B cell (primary cell): ENCODE results near the gene SNX12. TPM values are rescaled to one million over a fixed set of nuclear protein-coding genes. Genes with fewer than 3 reads are reported as not detected.

ENCODE experiments used
- ATAC-seq: fragments of 200-7000 bp; cut with Tn5 transposase; one replicate; pipeline ENCODE4 v1.10.0; 2021; ENCODE audit warnings: low read depth, mild to moderate bottlenecking, moderate number of reproducible peaks, moderate library complexity
- CTCF ChIA-PET: fragments of 350-600 bp; sonication (Branson Sonifier 250); formaldehyde crosslinking; loops from one replicate; lab custom pipeline; 2021; ENCODE audit warnings: antibody characterized with exemption, inconsistent platforms; lab: Charles Lee
- POLR2A ChIA-PET: fragments of 350-600 bp; sonication (Branson Sonifier 250); formaldehyde crosslinking; loops from one replicate; lab custom pipeline; 2021; ENCODE audit warnings: antibody characterized with exemption; lab: Charles Lee
- DNase-seq: peaks from one replicate; pipeline ENCODE4 v3.0.0; 2013
- H2AFZ ChIP-seq: 2 replicates; pipeline ENCODE4 v1.6.1; 2012; ENCODE audit warnings: mild to moderate bottlenecking, low read depth, low read length; ENCODE audit not compliant: insufficient read depth, poor library complexity, severe bottlenecking
- H3K27ac ChIP-seq, 2 donors: 1 replicate in 1 of 2; 2 replicates in 1 of 2; pipeline ENCODE4 v1.5.1; 2012 to 2013; ENCODE audit warnings: low read length in 2 of 2, mild to moderate bottlenecking in 2 of 2, moderate library complexity in 1 of 2
- H3K27me3 ChIP-seq, 4 experiments: fragments of 200-600 bp in 1 of 4; sonication (generic) in 1 of 4; replicated peaks in 1 of 4; 1 replicate in 2 of 4; 2 replicates in 2 of 4; pipeline versions ENCODE4 v1.6.1 to v1.7.0; 2013 to 2016; ENCODE audit warnings: low read length in 3 of 4, mild to moderate bottlenecking in 2 of 4, mixed read lengths in 1 of 4, moderate library complexity in 1 of 4; ENCODE audit not compliant: insufficient read depth in 4 of 4, control insufficient read depth in 3 of 4; ENCODE audit errors: control extremely low read depth in 1 of 4
- H3K36me3 ChIP-seq, 2 experiments: replicated peaks in 1 of 2; 1 replicate in 1 of 2; 2 replicates in 1 of 2; pipeline versions ENCODE4 v1.6.1 to v1.7.1; 2013; ENCODE audit warnings: low read length in 1 of 2; ENCODE audit not compliant: insufficient read depth in 2 of 2, control insufficient read depth in 1 of 2; ENCODE audit errors: control extremely low read depth in 1 of 2, extremely low read depth in 1 of 2
- H3K4me1 ChIP-seq, 2 donors: fragments of 200-600 bp in 1 of 2; sonication (generic) in 1 of 2; 1 replicate in 1 of 2; 2 replicates in 1 of 2; pipeline versions ENCODE4 v1.5.1 to v1.6.1; 2013 to 2017; ENCODE audit warnings: low read length in 2 of 2; ENCODE audit not compliant: control insufficient read depth in 2 of 2, insufficient read depth in 2 of 2
- H3K4me2 ChIP-seq: replicated peaks from 2 replicates; pipeline ENCODE3; 2012; ENCODE audit warnings: mild to moderate bottlenecking, low read depth, low read length; ENCODE audit not compliant: poor library complexity, severe bottlenecking
- H3K4me3 ChIP-seq, 5 experiments: fragments of 200-600 bp in 1 of 5; sonication (generic) in 1 of 5; 1 replicate in 3 of 5; 2 replicates in 2 of 5; pipeline versions ENCODE4 v1.5.1 to v1.7.0; 2011 to 2016; ENCODE audit warnings: low read length in 4 of 5, mild to moderate bottlenecking in 4 of 5, low read depth in 2 of 5, control low read depth in 1 of 5, moderate library complexity in 1 of 5; ENCODE audit not compliant: insufficient read depth in 1 of 5; ENCODE audit errors: control extremely low read depth in 1 of 5, extremely low read depth in 1 of 5
- H3K79me2 ChIP-seq: fragments of 200-600 bp; sonication (generic); one replicate; pipeline ENCODE4 v1.6.0; 2016; ENCODE audit warnings: low read length; ENCODE audit not compliant: control insufficient read depth, insufficient read depth
- H3K9ac ChIP-seq: fragments of 200-600 bp; sonication (generic); 2 replicates; pipeline ENCODE4 v1.6.1; 2017; ENCODE audit warnings: mild to moderate bottlenecking, low read length, moderate library complexity
- H3K9me3 ChIP-seq, 3 donors: one replicate each; pipeline versions ENCODE4 v1.6.1 to v1.7.1; 2013; ENCODE audit warnings: low read length in 2 of 3; ENCODE audit not compliant: control insufficient read depth in 2 of 3, insufficient read depth in 1 of 3; ENCODE audit errors: control extremely low read depth in 1 of 3
- H4K20me1 ChIP-seq: 2 replicates; pipeline ENCODE4 v1.6.0; 2012; ENCODE audit warnings: mild to moderate bottlenecking, low read length; ENCODE audit not compliant: insufficient read depth, control insufficient read depth, poor library complexity, severe bottlenecking
- H3K27ac Mint-ChIP-seq: one replicate; pipeline ENCODE4 v1.8.0; 2021; ENCODE audit warnings: mixed read lengths
- H3K27me3 Mint-ChIP-seq: one replicate; pipeline ENCODE4 v1.8.0; 2021; ENCODE audit warnings: mixed read lengths
- H3K4me1 Mint-ChIP-seq: one replicate; pipeline ENCODE4 v1.8.0; 2021; ENCODE audit warnings: mixed read lengths
- H3K4me3 Mint-ChIP-seq: one replicate; pipeline ENCODE4 v1.8.0; 2021; ENCODE audit warnings: mixed read lengths
- H3K9me3 Mint-ChIP-seq: one replicate; pipeline ENCODE4 v1.8.0; 2022; ENCODE audit warnings: mixed read lengths; ENCODE audit not compliant: insufficient read depth
- EZH2 ChIP-seq: IDR thresholded peaks from 2 replicates; pipeline ENCODE4 v1.6.1; 2012; ENCODE audit warnings: borderline replicate concordance, low read depth, mild to moderate bottlenecking, moderate library complexity, low read length; ENCODE audit not compliant: insufficient read depth, poor library complexity, severe bottlenecking
- WGBS: methylation state at CpG from one replicate; pipeline ENCODE4 v1.1.5; 2013; ENCODE audit warnings: missing lambda C conversion rate; ENCODE audit not compliant: insufficient coverage; 5-methylcytosine and 5-hydroxymethylcytosine counted together
- intact Hi-C: fragments of 100-400 bp; cut with micrococcal nuclease; formaldehyde crosslinking; loops from one replicate; pipeline ENCODE4 v1.10.0; 2022
- polyA plus RNA-seq: library from polyadenylated mRNA; depleted of rRNA; stranded (reverse); fragments of >200 nt; gene quantifications from 2 replicates; pipeline ENCODE4 v1.2.3, GENCODE V29; 2012
- total RNA-seq, 2 donors: library from RNA; stranded (reverse); fragments of 120-200 nt in 1 of 2; gene quantifications; 1 replicate in 1 of 2; 2 replicates in 1 of 2; pipeline versions ENCODE4 v1.2.3 to v1.2.4, GENCODE V29; 2013 to 2022
- TF ChIP-seq, protein P1 (sequence below): fragments of 200-600 bp; IDR thresholded peaks from one replicate; pipeline ENCODE4 v1.8.0; 2022; ENCODE audit warnings: antibody characterized with exemption, mild to moderate bottlenecking

The SNX12 gene
- total and polyA plus RNA-seq, 2 donors (not counting 1 experiment from before 2014, with no cell fraction given): 10.5 to 42.9 TPM

DNA sequence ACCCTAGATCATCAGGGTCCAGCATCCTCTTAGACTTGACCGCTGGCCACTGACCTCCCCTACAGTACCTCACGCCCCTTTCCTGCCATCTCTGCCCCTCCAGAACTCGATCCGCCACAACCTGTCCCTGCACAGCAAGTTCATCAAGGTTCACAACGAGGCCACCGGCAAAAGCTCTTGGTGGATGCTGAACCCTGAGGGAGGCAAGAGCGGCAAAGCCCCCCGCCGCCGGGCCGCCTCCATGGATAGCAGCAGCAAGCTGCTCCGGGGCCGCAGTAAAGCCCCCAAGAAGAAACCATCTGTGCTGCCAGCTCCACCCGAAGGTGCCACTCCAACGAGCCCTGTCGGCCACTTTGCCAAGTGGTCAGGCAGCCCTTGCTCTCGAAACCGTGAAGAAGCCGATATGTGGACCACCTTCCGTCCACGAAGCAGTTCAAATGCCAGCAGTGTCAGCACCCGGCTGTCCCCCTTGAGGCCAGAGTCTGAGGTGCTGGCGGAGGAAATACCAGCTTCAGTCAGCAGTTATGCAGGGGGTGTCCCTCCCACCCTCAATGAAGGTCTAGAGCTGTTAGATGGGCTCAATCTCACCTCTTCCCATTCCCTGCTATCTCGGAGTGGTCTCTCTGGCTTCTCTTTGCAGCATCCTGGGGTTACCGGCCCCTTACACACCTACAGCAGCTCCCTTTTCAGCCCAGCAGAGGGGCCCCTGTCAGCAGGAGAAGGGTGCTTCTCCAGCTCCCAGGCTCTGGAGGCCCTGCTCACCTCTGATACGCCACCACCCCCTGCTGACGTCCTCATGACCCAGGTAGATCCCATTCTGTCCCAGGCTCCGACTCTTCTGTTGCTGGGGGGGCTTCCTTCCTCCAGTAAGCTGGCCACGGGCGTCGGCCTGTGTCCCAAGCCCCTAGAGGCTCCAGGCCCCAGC, 32.7 kb upstream of the SNX12 start:
- CTCF ChIA-PET: interaction anchor here (1.3 to 5.2 kb wide), 6 partner anchors 11 to 130 kb away, joined by 4 to 78 read pairs (median 16); partner anchors contain the start of genes IL2RG and MED12
- WGBS: 94% methylated on average over 12 of the region's 31 CpGs

More for the DNA sequence above, 32.7 kb upstream of the SNX12 start:
- Histone ChIP-seq H3K27me3 (no peaks in the 10 kb centered on the region), H3K79me2 (peaks cover 13% of the 10 kb centered on the region), H2AFZ (no peak overlapping the region), H3K9me3 (no peaks in the 10 kb centered on the region), H3K36me3 (no peaks in the 10 kb centered on the region), H3K27ac (no peak overlapping the region), H4K20me1 (no peaks in the 10 kb centered on the region), H3K4me2 (no peak overlapping the region), H3K4me3 (no peak overlapping the region), H3K4me1 (peaks cover 38 to 52% of the 10 kb centered on the region in 2 donors), H3K9ac (no peak overlapping the region)
- H3K27ac Mint-ChIP-seq: peak overlapping the region; percentile 15
- H3K27me3 Mint-ChIP-seq: no peaks in the 10 kb centered on the region
- H3K4me1 Mint-ChIP-seq: peaks cover 54% of the 10 kb centered on the region
- no peak overlapping the region for H3K4me3 Mint-ChIP-seq
- POLR2A ChIA-PET: interaction anchor here (0.6 to 3.8 kb wide), 3 partner anchors 12 to 37 kb away, joined by 3 to 29 read pairs (median 4); partner anchors contain the start of gene IL2RG
- intact Hi-C loops: no loop called here
- no peak for DNase-seq
- TF ChIP-seq, protein P1, sequence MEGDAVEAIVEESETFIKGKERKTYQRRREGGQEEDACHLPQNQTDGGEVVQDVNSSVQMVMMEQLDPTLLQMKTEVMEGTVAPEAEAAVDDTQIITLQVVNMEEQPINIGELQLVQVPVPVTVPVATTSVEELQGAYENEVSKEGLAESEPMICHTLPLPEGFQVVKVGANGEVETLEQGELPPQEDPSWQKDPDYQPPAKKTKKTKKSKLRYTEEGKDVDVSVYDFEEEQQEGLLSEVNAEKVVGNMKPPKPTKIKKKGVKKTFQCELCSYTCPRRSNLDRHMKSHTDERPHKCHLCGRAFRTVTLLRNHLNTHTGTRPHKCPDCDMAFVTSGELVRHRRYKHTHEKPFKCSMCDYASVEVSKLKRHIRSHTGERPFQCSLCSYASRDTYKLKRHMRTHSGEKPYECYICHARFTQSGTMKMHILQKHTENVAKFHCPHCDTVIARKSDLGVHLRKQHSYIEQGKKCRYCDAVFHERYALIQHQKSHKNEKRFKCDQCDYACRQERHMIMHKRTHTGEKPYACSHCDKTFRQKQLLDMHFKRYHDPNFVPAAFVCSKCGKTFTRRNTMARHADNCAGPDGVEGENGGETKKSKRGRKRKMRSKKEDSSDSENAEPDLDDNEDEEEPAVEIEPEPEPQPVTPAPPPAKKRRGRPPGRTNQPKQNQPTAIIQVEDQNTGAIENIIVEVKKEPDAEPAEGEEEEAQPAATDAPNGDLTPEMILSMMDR: no peak
- no peak for TF ChIP-seq EZH2
- ATAC-seq: no peak
- H3K9me3 Mint-ChIP-seq: no peaks in the 10 kb centered on the region
